ENCODE results near the gene CECR2. TPM values are rescaled to one million over a fixed set of nuclear protein-coding genes. Genes with fewer than 3 reads are reported as not detected.

CECR2 gene
- total RNA-seq, 1 experiment from 2014 or later: 2.0 TPM

GRCh38 chr22:17436382-17436980, 67.2 kb downstream of the CECR2 start:
- in situ Hi-C loops (cut with HindIII; ENCODE audit: low sequenced_read_pairs): no loop called here
- no peak for DNase-seq (ENCODE audit: low spot score)

- in situ Hi-C loops (cut with HindIII; ENCODE audit: low sequenced_read_pairs): no loop called here
- DNase-seq (ENCODE audit: low spot score): peak; percentile 67
Measured at GRCh38 chr22:17436981-17437412, 67.7 kb downstream of the CECR2 start.

GRCh38 chr22:17438026-17438425, 68.8 kb downstream of the CECR2 start:
- in situ Hi-C loops (cut with HindIII; ENCODE audit: low sequenced_read_pairs): no loop called here
- DNase-seq (ENCODE audit: low spot score): no peak

GRCh38 chr22:17441326-17441725, 72.1 kb downstream of the CECR2 start:
- in situ Hi-C loops (cut with HindIII; ENCODE audit: low sequenced_read_pairs): no loop called here

DNA sequence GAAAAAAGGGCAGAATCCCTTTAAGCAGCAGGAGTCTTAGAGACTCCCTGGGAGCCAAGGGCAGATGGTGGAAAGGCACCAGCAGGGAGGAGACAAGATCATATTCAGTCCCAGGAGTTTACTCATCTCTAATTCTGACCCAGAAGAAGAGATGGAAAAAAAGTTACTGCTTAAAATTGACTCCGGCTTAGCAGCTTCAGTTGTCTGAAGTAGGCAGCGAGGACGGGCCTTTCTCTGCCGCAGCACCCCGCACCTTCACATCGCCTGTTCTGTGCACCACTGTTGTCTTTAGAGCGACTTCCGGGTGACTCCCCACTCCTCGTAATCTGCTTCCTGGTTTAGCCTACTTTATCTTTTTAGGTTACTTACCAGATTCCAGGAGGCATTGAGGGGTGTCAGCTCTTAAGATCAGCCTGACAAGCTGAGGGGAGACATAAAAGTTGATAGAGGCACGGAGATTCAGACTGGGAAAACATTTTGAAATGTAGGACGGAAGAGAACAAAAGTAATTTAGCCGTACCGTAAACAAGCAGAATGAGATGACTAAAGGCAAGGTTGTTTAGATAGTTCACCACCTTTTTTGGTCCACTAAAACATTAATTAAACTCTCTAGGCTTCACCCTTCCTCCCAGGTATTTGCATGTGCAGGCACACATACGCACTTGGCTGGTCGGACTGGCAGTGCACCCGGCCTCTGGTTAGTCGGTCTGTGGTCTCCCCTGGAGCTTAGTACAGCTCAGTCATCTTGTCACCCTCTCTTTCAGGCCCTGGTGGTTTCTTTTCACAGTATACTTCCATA, 74.3 kb downstream of the CECR2 start:
- DNase-seq (ENCODE audit: low spot score): peak; percentile 65
- in situ Hi-C loops (cut with HindIII; ENCODE audit: low sequenced_read_pairs): no loop called here

More at GRCh38 chr22:17441326-17441725, 72.1 kb downstream of the CECR2 start:
- no peak for DNase-seq (ENCODE audit: low spot score)

DNA sequence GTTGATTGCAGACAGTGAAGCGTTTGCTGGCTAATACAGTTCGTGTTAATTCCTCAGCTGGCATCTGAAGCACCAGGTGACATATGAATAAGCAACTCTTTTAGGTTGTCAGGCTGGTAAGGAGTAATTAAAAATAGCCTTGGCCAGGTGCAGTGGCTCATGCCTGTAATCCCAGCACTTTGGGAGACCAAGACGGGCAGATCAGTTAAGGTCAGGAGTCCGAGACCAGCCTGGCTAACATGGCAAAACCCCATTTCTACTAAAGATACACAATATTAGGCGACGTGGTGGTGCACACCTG, 74.9 kb downstream of the CECR2 start:
- DNase-seq (ENCODE audit: low spot score): peak; percentile 82
- in situ Hi-C loops (cut with HindIII; ENCODE audit: low sequenced_read_pairs): no loop called here

GRCh38 chr22:17446698-17447097, 77.4 kb downstream of the CECR2 start:
- in situ Hi-C loops (cut with HindIII; ENCODE audit: low sequenced_read_pairs): no loop called here

DNA sequence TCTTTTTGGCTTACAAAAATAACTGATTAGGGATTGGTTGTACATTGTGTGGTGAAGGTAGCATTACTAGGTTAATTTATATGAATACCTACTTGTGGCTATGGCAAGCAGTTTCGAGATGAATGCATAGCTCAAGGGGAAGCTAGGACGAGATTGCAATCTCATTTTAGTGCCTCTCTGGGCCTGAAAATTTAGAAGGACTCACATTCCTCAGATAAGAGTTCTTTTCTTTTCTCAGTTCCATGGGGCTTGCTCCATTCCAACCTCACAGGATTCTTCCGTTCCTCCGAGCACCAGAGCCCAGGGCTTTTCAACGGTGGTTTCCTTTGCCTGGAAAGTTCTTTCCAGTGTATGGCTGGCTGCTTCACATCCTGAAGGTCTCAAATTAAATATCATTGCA, 82.1 kb downstream of the CECR2 start:
- DNase-seq (ENCODE audit: low spot score): no peak
- in situ Hi-C loops (cut with HindIII; ENCODE audit: low sequenced_read_pairs): no loop called here

More at GRCh38 chr22:17446698-17447097, 77.4 kb downstream of the CECR2 start:
- no peak for DNase-seq (ENCODE audit: low spot score)

DNA sequence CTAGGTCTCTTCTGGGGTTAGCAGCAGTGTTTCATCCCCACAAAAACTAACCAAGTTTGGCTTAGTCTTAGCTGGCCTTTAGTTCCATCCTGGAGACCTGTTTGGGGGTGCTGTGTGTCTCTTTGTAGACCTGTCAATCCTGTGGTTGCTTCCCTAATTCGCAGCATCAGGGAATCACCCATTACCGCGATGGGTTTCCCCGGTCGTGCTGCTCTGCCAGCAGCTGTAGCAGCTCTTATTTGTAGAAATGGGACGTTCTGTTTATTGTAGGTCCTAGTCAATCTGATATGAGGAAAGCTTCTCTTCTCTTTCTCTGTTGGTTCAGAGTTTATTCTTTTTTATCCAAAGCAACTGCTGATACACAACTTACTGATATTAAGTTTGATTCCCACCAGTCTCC, 91.6 kb downstream of the CECR2 start:
- in situ Hi-C loops (cut with HindIII; ENCODE audit: low sequenced_read_pairs): no loop called here

DNA sequence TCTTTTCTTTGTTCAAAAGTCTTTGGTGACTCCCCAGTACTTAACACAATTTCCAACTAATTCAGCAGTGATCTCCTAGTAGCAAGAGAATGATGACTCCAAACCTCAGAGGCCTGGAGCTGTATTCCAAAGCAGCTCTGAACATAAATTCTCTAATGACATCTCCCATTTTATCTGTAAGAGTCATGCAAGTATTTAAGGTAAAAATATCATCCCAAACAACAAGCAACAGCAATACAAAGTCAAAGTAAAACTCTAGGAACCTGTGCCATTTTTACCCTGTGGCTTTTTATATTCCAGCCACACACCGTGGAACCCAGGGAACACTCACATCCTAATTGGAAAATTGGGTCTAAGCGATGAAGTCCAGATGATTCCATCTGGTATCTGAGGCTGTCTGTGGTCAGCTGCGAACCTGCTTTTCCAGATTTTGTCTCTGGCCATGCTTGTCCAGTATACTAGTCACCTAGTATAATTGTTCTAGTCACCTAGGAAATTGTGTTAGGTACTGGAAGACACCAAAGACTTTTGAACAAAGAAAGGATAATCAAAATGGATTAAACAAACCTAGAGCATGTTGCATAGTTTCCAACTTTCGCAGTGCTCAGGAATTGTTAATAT, 101.7 kb downstream of the CECR2 start:
- no peak for DNase-seq (ENCODE audit: low spot score)
- in situ Hi-C loops (cut with HindIII; ENCODE audit: low sequenced_read_pairs): no loop called here

More for the DNA sequence above, 91.6 kb downstream of the CECR2 start:
- no peak for DNase-seq (ENCODE audit: low spot score)

- in situ Hi-C loops (cut with HindIII; ENCODE audit: low sequenced_read_pairs): no loop called here
- no peak for DNase-seq (ENCODE audit: low spot score)
Measured at GRCh38 chr22:17471886-17472535, 102.8 kb downstream of the CECR2 start.

GRCh38 chr22:17472932-17473331, 103.7 kb downstream of the CECR2 start:
- DNase-seq (ENCODE audit: low spot score): no peak
- in situ Hi-C loops (cut with HindIII; ENCODE audit: low sequenced_read_pairs): no loop called here

DNA sequence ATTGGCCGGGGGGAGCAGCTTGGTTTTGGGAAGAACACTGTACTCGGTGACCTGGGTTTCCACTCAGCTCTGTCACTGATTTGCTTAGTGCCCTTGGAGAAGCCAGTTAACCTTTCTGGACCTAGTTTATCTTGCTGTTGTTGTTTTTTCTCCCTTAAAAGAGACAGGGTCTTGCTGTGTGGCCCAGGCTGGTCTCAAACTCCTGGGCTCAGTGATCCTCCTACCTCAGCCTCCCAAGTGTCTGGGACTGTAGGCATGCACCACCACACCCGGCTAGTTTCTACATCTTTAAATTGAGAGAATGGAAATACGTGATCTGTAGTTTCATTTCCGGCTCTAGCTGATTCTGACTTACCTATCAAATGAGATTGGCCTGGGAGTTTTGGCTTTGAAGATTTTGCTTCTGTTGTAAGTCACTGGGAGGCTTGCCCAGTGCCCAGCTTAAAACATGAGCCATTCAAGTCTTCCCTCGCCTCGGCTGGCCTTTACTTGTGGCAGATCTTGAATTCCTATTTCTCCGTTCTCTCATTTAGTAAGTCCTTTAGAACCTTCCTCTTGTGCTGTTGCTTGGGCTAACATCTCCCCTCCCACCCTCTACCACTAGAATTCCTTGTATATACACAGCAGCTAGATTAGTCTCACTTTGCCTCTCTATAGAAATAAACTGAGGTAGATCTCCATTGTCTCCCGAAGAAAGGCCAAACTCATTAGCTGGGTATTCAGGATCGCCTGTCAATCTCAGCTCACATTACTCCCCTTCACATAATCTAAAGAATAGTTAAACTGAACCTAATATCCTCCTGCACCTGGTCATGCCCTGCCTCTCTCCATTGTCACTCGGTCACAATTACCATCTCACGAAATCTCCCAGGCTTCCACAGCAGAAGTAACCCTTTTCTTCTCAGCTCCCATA, 106.3 kb downstream of the CECR2 start:
- in situ Hi-C loops (cut with HindIII; ENCODE audit: low sequenced_read_pairs): no loop called here
- DNase-seq (ENCODE audit: low spot score): no peak

DNA sequence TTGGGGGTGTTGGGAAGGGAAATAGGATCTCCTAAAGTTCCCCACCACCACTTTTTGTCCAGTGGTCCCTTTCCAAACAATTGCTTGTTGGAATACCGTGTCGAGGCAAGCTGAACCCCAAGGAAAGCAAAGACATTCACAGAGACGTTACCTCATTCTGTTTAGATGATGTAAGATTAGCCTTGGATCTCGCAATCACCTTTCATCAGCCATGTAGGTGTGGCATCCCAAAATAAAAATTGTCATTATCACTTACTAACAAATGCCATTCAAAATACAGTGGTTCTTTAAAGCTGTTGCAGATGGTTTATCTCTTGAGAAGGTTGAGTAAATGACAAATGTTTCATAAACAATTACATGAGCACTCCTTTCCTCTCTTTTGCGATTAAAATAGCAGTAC, 107.6 kb downstream of the CECR2 start:
- in situ Hi-C loops (cut with HindIII; ENCODE audit: low sequenced_read_pairs): no loop called here
- no peak for DNase-seq (ENCODE audit: low spot score)

GRCh38 chr22:17477391-17477833, 108.2 kb downstream of the CECR2 start:
- peak; percentile 83 for DNase-seq (ENCODE audit: low spot score)
- in situ Hi-C loops (cut with HindIII; ENCODE audit: low sequenced_read_pairs): no loop called here

- in situ Hi-C loops (cut with HindIII; ENCODE audit: low sequenced_read_pairs): no loop called here
- no peak for DNase-seq (ENCODE audit: low spot score)
Measured at GRCh38 chr22:17479135-17479534, 109.9 kb downstream of the CECR2 start.

DNA sequence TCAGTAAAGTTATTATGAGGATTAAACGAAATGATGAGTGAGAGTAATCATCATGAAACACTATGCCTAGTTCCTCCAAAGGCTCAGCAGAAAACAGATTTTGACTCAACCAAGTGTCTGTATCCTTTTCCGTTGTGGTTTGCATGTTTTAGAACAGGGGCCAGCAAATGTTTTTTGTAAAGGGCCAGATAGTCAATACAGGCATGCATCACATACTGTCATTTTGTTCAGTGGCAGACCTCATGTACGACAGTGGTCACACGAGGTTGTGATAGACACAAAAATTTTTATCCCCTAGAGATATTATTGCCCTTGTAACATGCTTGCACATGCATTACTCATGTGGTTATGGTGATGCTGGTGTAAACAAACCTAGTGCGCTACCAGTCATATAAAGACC, 112.2 kb downstream of the CECR2 start:
- in situ Hi-C loops (cut with HindIII; ENCODE audit: low sequenced_read_pairs): no loop called here
- DNase-seq (ENCODE audit: low spot score): no peak

DNA sequence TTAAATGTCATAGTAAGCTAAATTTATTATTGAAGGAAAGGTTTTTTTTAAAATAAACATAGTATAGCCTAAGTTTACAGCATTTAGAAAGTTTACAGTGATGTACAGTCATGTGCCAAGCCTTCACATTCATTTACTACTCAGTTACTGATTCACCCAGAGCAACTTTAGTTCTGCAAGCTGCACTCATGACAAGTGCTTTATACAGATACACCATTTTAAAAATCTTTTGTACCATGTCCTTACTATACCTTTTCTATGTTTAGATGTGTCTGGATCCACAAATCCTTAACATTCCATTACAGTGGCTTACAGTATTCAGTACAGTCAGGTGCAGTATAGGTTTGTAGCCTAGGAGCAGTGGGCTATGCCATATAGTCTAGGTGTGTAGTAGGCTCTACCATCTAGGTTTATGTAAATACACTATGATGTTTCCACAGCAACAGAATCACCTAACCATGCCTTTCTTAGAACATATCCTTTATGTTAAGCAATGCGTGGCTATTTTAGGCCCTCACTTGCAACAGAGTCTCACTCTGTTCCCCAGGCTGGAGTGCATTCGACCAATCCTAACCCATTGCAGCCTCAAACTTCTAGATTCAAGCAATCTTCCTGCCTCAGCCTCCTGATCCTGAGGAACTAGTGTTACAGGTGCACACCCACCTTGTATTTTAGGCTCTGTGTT, 114.6 kb downstream of the CECR2 start:
- DNase-seq (ENCODE audit: low spot score): no peak
- in situ Hi-C loops (cut with HindIII; ENCODE audit: low sequenced_read_pairs): no loop called here
